GM10266 (cell line): ENCODE results near the gene DNAJC7.
"Not testable (repeated sequence)": the region's sequence is repeated elsewhere in the genome, so short reads cannot be mapped to it uniquely, and the experiment has no call there.

Source experiments
- DNase-seq: peaks from one replicate; pipeline ENCODE4 v3.0.0; 2012; ENCODE audit errors: extremely low spot score
- TF ChIP-seq, protein P1 (sequence below): IDR thresholded peaks from 2 replicates; pipeline ENCODE4 v1.5.1; 2012; ENCODE audit warnings: mild to moderate bottlenecking, low read depth; ENCODE audit not compliant: control insufficient read depth, insufficient read depth; ENCODE audit errors: missing control alignments

Gene DNAJC7

DNA sequence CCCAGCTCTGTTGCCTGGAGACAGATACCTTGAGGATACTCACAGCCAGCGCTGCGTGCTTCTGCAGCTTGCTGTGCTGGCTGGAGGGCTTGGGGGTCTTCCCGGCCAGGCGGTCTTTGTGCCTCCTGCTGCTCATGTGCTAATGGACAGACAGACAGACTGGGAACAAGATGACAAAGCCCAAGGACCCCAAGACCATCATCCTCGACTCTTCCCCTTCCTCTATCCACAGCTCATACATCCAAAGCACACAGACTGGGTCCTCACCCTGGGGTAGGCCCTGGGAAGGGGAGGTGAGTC lies 10.3 kb upstream of the DNAJC7 start:
- DNase-seq = no peak
- TF ChIP-seq, protein P1, sequence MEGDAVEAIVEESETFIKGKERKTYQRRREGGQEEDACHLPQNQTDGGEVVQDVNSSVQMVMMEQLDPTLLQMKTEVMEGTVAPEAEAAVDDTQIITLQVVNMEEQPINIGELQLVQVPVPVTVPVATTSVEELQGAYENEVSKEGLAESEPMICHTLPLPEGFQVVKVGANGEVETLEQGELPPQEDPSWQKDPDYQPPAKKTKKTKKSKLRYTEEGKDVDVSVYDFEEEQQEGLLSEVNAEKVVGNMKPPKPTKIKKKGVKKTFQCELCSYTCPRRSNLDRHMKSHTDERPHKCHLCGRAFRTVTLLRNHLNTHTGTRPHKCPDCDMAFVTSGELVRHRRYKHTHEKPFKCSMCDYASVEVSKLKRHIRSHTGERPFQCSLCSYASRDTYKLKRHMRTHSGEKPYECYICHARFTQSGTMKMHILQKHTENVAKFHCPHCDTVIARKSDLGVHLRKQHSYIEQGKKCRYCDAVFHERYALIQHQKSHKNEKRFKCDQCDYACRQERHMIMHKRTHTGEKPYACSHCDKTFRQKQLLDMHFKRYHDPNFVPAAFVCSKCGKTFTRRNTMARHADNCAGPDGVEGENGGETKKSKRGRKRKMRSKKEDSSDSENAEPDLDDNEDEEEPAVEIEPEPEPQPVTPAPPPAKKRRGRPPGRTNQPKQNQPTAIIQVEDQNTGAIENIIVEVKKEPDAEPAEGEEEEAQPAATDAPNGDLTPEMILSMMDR = no peak

DNA sequence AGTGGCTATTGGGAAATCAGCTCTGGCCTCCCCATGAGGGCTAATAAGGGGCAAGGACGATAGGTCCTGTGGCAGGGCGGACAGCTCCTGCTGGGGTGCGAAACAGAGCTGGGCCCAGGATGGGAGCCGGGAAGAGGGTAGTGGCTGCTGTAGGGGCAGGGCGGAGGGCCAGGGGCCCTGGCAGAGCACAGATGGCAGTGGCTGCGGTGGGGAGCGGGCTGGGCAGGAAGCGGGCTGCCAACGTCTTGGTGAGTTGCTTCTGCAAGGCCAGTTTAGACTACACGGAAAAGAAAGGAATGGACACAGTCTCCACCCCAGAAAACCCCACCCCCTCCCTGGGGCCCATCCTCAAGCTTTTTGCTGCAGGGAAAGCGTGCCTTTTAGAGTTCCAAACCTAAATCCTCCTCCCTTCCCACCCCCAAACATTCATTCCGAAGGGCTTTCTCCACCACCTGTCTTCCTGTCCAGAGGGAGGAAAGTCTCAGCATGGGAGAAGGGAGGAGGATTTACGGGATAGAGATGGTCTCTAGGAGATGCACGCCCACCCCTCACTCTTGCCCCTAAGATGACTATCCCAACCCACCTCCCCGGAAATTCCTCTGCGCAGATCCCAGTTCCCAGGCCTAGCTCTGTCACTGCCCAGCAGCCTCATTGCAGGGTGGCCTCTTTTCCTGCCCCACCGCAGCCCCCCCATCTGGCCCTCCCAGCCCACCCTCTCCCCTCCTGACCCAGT lies 9.8 kb upstream of the DNAJC7 start:
- DNase-seq = peak; percentile 19
- TF ChIP-seq, protein P1 = no peak

DNA sequence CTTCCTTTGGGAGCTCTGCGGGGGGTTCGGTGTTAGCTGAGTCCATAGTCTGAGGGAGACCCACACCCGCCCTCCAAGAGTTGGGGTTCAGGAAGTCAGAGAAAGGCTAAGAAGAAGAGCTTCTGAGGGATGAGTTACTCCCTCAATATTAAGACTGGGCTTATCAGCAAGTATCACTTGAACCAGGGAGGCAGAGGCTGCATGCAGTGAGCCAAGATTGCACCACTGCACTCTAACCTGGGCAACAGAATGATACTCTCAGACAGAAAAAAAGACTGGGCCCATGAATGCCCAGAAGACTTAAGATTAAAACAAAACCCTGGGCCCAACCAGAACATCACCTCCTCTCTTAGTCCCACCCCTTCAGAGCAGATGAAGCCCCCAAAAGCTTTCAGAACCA lies 8.7 kb upstream of the DNAJC7 start:
- TF ChIP-seq, protein P1 = no peak
- DNase-seq = no peak

DNA sequence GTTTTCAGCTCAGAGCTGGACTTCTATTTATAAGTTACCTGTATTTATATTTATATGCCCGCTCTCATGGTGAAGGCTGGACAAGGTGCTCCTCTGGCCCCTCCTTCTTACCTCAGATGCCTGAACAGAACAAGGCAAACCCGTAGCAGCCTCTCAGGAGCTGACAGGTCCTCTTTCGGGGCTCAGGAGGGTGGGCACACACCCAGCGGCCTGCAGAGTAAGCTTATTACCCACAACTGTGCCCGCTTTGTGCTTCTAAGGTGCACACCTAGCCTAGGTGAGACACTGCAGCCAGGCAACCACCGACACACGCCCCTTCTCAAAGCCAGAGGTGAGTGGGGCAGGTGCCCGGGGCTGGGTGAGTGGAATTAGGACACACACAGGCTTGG lies 7.9 kb upstream of the DNAJC7 start:
- TF ChIP-seq, protein P1 = no peak
- DNase-seq = no peak

DNA sequence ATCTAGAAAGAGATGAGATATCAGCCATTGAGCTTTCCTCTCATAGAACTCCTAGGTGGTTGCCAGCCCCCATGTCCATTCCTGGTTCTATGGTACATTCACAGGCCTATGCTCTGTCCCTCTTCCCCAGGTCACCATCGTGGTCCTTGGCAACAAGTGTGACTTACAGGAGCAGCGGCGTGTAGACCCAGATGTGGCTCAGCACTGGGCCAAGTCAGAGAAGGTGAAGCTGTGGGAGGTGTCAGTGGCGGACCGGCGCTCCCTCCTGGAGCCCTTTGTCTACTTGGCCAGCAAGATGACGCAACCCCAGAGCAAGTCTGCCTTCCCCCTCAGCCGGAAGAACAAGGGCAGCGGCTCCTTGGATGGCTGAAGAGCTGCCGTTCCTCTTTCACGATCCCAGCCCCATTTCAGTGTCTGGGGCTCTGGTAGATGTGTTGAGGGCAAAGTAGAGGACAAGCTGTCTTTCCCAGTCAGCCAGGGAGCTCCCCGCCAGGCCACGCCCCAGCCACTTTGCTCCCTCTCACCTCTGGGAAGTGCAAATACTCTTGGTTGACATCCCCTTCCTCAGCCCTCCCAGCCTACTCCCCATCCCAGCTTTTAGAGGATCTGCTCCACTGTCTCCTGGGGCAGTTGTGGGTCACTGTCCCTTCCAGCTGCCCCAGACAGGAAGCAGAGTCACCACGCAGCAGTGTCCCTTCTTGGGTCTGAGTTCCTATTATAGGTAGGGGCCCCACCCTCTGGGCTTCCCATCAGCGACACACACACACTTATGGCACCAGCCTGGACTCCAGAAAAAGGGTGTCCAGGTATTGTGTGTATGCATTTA lies 6.5 kb upstream of the DNAJC7 start:
- TF ChIP-seq, protein P1 = no peak
- no peak for DNase-seq

DNA sequence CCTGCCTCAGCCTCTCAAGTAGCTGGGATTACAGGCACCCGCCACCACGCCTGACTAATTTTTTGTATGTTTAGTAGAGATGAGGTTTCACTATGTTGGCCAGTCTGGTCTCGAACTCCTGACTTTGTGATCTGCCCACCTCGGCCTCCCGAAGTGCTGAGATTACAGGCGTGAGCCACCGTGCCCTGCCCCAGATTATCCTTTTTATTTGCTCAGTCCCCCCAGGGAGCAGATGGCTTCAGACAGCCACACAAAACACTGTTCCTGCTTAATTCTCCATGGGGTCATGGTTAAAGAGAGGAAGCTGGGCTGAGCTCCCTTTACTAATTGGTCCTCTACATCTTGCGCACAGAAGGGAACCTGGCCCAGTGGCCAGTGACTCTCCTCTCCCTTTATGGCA lies 3.6 kb upstream of the DNAJC7 start:
- not testable (repeated sequence) for DNase-seq

DNA sequence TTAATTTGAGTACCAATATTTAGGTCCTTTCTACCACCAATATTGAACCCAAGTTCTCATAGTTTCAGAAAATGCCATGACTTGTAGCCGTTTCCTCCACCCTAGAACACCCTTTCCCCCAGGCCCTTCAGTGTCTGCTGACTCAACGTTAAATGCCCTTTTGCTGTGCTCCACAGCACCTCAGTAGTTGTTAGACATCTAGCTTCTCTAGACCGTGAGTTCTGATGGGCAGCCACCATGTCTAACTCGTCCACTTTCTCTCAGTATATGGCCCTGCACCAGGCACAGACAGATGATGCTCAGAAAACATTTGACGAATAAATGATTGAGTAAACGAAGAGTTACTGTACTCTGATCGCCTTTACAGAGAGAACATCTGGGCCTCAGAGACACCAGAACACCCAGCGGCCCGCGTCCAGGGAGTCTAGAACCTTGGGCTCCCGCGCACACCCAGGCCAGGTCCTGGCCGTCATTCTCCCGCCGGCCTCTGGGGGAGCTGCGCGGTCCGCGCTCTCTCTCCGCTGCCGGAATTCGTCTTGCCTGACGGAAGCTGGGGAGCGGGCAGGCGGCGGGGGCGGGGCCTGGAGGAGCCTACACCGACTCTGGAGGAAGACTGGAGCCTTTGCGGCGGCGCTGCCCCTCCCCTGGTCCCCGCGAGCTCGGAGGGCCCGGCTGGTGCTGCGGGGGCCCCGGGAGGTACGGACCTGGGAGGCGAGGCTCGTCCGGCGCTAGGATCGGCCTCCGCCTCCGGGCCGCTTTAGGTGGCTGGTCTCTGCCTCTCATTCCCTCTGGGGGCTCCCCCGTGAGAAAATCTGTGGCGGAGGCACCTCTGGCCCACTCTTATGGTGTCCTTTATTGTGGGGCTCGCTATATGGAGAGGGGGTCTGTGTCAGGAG lies 2.5 kb upstream of the DNAJC7 start, which contains the start of gene NKIRAS2:
Gene NKIRAS2, plus strand, starts transcription at position 582 of the 896 bp plus-strand sequence. CDS start 1,488 bp downstream, outside the sequence.
- peak; percentile 93 for DNase-seq
- TF ChIP-seq, protein P1 = peak; percentile 93
